GM15510 (cell line): ENCODE data around the gene GARIN5A.

Source experiments
- POLR2A ChIP-seq: IDR thresholded peaks from 3 replicates; pipeline ENCODE4 v1.6.1; 2011; ENCODE audit warnings: borderline replicate concordance; ENCODE audit not compliant: insufficient read length; ENCODE audit errors: extremely low read depth

GARIN5A gene

DNA sequence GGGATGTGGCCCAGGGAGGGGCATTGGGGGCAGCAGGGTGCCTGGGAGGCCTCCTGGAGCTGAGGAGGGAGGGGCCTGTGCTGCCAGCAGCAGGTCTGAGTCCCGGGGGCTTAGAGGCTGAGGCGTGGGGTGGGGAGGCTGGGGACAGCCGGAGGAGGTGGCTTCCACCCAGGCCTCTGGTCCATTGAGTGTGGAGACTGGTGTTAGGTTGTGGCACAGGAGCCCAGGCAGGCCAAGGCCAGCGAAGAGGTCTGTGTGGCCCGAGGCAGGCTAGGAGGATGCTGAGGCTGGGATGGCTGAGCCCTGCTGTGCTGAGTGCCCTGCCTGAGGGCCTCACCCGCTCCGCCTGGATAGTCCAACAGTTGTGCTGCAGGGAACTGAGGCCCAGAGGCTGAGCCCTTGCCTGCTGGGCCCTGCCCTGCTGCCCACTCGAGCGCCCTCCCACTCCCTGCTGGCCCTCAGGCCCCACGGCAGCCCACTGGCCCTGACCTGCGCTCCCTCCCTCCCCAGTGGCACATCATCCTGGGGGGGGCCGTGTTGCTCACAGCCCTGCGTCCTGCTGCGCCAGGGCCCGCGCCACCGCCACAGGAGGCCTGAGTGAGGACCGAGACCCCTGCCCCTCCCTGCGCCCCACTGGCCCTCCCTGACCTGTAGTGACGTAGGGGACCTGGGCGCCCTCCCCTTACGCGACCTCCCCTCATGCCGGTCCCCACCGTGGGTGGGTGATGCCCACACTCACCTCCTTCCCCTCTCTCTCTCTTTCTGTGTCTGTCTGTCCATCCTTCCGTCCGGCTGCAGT lies 4.9 kb upstream of the GARIN5A start:
- no peak for TF ChIP-seq POLR2A

DNA sequence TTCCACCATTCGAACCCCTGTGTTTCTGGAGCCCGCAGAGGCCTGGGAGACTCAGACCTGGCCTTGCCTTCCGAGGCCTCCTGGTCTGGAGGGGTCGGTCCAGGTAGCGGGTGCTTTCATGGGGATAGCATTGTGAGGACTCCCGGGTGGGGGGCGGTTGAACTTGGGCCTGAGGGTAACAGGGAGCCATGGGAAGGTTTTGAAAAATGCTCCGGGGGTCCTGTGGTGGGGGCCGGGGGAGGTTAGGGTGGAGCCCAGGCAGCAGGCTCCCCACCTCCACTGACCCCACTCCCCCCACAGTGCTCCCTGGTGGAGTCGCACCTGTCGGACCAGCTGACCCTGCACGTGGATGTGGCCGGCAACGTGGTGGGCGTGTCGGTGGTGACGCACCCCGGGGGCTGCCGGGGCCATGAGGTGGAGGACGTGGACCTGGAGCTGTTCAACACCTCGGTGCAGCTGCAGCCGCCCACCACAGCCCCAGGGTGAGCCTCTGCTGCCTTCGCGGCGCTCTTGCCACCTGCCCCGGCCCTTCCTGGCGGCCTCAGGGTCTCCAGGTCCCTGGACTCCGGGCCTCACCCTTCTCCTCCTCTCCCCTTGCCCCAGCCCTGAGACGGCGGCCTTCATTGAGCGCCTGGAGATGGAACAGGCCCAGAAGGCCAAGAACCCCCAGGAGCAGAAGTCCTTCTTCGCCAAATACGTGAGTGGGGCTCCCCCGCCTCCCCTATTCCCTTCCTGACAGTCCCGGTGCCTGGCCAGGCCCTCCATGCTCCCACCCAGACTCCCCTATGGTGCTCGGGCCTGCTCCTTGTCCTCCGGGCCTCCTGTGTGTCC lies 3.8 kb upstream of the GARIN5A start:
- no peak for TF ChIP-seq POLR2A

DNA sequence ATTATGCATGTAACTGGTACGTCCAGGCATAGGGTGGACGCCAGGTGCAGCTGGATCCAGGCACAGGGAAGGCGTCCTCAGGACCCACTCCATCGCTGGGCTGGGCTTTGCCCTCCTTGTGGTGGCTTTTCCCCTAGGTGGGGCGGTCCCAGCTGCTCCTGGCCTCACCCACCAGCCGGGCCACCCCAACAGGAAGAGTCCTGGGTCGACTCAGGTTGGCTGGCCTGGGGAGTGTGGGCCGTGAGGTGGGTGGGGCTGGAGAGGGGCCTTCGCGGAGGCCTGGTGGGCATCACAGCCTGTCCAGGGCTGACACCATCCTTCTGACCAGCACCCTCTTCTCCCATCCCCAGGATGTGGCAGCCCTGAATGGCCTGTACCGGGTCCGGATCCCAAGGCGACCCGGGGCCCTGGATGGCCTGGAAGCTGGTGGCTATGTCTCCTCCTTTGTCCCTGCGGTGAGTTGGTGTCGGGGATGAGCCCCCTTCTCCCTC lies 3.2 kb upstream of the GARIN5A start:
- TF ChIP-seq POLR2A = no peak

GRCh38 chr19:50478901-50479715 lies 2.5 kb upstream of the GARIN5A start:
- TF ChIP-seq POLR2A = no peak

DNA sequence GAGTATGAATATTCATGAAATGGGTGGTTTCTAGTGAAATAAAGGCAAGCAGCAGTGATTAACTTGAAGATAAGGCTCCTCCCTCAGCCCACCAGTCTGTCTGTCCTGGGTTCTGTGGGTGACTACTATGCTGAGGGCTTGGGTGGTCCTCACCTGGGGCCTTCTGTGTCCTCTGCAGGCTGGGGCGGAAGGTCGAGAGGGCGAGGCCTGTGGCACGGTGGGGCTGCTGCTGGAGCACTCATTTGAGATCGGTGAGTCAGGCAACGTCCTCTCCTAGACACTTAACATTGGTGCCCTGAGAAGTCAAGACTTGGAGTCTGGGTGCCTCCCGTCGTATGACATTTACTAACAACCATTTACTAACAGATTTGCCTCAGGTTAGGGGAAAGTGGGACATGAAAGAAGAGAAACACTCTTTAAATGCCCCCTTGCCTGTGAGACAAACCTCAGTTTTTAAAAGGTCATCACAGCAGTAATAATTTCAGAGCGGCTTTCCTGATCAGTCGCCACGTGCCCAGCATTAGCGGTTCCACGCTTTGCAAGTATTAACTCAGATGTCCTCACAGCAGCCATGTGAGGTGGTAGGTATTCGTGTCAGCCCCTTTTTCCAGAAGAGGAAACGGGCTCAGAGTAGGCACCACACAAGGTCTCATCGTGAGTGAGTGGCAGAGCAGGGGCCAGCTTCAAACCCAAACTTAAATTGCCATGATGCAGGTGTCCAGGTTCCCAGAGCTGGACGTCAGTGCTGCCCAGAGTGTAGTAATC lies 1.3 kb upstream of the GARIN5A start:
- no peak for TF ChIP-seq POLR2A

DNA sequence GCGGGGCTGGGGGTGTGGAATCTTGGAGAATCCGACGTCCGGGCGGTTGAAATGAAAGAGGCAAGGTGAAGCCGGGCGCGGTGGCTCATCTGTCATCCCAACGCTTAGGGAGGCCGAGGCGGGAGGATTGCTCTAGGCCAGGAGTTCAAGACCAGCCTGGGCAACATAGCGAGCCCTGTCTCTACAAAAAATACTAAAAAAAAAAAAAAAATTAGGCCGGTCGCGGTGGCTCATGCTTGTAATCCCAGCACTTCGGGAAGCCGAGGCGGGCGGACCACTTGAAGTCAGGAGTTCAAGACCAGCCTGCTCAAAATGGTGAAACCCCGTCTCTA lies 225 bp upstream of the GARIN5A start:
- no peak for TF ChIP-seq POLR2A

DNA sequence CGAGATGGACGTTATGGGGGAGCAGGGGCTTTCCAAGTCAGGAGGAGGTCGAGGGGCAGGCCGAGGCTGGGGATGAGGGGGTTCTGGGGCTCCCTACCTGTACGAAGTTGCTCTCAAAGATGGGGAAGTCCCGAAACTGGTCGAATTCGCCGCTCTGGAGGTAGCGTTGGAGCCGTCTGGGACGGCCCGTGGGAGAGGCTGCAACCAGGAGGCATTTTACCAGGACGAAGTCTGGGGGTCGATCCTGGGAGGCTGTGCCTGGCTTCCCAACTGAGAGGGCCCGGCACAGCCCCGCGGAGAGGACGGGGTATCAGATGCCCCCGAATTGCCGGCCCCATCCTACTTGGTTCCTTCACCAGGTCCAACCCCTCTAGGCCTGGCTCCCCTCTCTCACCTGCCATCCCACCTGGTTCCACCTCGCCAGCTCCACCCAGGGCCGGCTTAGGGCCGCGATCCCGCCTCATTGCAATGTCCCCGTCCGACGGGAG lies 868 bp downstream of the GARIN5A start:
- no peak for TF ChIP-seq POLR2A

- no peak for TF ChIP-seq POLR2A
Observed at GRCh38 chr19:50475101-50475568, 1.5 kb downstream of the GARIN5A start.

GRCh38 chr19:50468818-50469217 lies 7.8 kb downstream of the GARIN5A start:
- TF ChIP-seq POLR2A = no peak

DNA sequence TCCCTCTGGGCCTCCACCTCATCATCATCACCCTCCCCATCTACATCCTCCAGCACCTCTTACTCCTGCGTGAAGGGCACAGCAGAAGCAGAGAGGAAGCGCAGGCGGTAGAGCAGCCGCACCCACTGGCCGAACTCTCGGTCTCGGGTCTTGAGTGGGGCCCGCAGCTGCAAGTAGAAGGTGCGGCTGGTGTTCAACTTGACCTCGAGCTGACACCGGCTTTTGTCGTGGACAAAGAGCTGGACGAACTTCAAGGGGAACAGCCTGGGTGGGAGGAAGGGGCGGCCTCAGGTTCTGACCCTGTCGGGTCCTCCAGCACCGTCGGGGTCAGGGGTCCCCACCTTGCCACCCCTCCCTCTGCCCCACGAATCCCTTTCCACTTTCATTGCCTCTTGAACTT lies 9.1 kb downstream of the GARIN5A start:
- no peak for TF ChIP-seq POLR2A

DNA sequence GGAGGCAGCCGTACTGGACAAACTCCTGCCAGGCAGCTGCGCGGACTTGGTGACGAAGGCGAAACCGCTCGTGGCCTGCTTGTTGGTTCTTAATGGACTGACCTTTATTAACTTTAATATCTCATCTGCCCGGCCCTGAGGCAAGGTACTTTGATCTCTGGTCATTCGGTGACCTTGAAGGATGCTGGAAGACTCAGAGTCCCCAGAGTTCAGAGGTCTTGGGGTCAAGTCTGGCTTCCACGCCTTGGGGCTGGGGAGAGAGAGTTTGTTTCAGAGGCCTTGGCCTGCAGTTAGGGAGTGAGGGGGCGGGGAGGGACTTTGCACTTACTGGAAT lies 10.0 kb downstream of the GARIN5A start:
- TF ChIP-seq POLR2A = no peak

GRCh38 chr19:50465986-50466705 lies 10.5 kb downstream of the GARIN5A start:
- TF ChIP-seq POLR2A = no peak

DNA sequence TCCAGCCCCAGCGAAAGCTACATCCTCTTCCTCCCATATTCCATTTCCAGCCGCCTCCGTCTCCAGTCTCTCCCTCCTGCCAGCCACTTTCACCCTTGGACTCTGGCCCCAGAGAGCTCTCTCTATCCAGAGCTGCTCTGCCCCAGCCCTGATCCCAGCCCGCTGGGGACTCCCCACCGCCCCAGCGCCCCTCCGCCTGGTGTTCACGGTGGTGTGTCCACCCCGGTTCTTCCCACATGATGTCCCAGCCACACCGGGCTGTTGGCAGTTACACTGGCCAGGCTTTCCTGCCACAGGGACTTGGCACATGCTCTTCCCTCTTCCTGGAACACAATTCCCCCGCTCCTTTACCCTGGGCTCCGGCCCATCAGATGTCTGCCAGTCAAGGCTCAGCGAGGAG lies 11.6 kb downstream of the GARIN5A start:
- TF ChIP-seq POLR2A = no peak

GRCh38 chr19:50464348-50464747 lies 12.3 kb downstream of the GARIN5A start:
- TF ChIP-seq POLR2A = no peak

GRCh38 chr19:50462970-50463369 lies 13.7 kb downstream of the GARIN5A start:
- no peak for TF ChIP-seq POLR2A
